Breast epithelium (tissue), 3 donors: ENCODE data around the gene CCDC116.

Experiments
- POLR2AphosphoS5 ChIP-seq, 3 donors: sonication (generic); formaldehyde crosslinking; IDR thresholded peaks; one replicate each; pipeline ENCODE4 v1.6.1; 2017; ENCODE audit warnings: antibody characterized with exemption in 3 of 3
- TF ChIP-seq, protein P1 (sequence below), 3 donors: fragments of 450-650 bp; IDR thresholded peaks; one replicate each; pipeline ENCODE4 v1.5.1; 2016 to 2017; ENCODE audit warnings: antibody characterized with exemption in 3 of 3, mild to moderate bottlenecking in 3 of 3, moderate library complexity in 3 of 3

DNA sequence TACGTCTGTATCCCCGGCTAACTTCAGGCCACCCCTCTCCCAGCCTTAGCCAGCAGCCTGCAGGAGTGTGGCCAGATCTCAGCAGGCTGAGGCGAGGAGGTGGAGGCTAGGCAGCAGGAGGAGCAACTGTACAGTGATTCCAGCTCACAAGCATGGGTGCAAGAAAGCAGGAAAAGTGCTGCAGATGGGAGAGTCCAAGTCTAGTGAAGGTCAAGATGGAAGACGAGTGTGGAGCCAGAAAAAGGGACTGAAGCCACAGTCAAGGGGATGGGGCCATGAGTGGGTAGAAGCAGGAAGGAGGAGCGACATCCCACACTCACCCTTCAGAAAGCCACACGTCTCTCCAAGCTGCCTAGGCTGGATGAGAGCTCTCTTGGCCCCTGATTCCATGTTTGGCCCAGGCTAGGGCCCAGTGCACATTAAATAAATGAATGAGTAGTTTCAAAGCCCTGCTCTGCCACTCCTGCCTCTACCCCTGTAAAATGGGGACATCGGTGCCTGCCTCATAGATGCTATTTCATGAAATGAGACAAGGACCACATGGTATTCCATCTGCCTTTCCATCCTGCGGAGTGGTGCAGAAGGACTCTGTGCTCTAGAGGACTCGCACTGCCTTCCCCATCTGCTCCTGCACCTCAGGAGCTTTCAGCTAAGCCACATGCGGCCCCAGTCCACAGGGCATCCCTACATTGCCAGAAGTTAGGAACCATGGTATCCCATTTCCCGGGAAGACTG, 5.7 kb upstream of the CCDC116 start:
- TF ChIP-seq, protein P1, sequence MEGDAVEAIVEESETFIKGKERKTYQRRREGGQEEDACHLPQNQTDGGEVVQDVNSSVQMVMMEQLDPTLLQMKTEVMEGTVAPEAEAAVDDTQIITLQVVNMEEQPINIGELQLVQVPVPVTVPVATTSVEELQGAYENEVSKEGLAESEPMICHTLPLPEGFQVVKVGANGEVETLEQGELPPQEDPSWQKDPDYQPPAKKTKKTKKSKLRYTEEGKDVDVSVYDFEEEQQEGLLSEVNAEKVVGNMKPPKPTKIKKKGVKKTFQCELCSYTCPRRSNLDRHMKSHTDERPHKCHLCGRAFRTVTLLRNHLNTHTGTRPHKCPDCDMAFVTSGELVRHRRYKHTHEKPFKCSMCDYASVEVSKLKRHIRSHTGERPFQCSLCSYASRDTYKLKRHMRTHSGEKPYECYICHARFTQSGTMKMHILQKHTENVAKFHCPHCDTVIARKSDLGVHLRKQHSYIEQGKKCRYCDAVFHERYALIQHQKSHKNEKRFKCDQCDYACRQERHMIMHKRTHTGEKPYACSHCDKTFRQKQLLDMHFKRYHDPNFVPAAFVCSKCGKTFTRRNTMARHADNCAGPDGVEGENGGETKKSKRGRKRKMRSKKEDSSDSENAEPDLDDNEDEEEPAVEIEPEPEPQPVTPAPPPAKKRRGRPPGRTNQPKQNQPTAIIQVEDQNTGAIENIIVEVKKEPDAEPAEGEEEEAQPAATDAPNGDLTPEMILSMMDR (IDR thresholded peaks at IDR 0.05): no peak
- TF ChIP-seq POLR2AphosphoS5 (IDR thresholded peaks at IDR 0.05): no peak
